ENCODE measurements around the gene TSC2. TPM values are rescaled to one million over a fixed set of nuclear protein-coding genes. Genes with fewer than 3 reads are reported as not detected.
"Not testable (repeated sequence)": the region's sequence is repeated elsewhere in the genome, so short reads cannot be mapped to it uniquely, and the experiment has no call there.

TSC2 gene
- total RNA-seq, 1 experiment from 2014 or later: 109 TPM

DNA sequence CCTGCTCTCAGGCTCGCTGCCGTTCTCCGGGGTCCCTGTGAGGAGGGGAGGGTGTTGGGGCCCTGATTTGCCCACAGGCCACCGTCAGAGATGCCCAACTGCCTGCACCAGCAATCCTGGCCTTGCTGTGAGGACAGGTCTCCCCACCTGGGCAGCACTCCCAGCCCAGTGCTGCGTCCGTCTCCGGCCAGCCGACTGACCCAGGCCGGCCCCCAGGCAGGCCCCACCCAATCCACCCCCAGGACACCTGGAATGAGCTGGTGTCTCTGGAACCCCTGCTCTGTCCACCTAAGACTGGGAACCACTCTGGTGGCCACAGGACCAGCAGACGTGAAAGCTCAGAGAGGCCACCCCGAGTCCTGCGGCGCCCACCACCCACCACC is 67.8 kb downstream of the TSC2 start:
- peaks cover 6% of the 10 kb centered on the region for H3K36me3 Mint-ChIP-seq (ENCODE audit: insufficient read depth, unreplicated experiment)
- H3K4me3 ChIP-seq (ENCODE audit: low read depth, low read length): no peak overlapping the region
- no peaks in the 10 kb centered on the region for H3K27me3 ChIP-seq (replicated peaks; ENCODE audit: control insufficient read depth, insufficient read depth, low read length)
- CTCF ChIA-PET: no interaction called here
- H3K4me1 Mint-ChIP-seq (ENCODE audit: low read depth, unreplicated experiment): no peaks in the 10 kb centered on the region
- intact Hi-C loops (cut with micrococcal nuclease; ENCODE audit: unreplicated experiment): no loop called here
- H3K36me3 ChIP-seq (ENCODE audit: control insufficient read depth, insufficient read depth, low read length): no peaks in the 10 kb centered on the region
- BruUV-seq (replicated peaks): no TSS peak
- no peaks in the 10 kb centered on the region for H3K4me1 ChIP-seq
- no peaks in the 10 kb centered on the region for H3K9me3 ChIP-seq
- no peak for DNase-seq
- TF ChIP-seq CTCF (IDR thresholded peaks at IDR 0.05; ENCODE audit: insufficient read depth in 1 of 2, low read depth in 1 of 2, low read length in 1 of 2, severe bottlenecking in 1 of 2, unreplicated experiment in 1 of 2): no peak
- no peaks in the 10 kb centered on the region for H3K27me3 Mint-ChIP-seq (ENCODE audit: insufficient read depth, unreplicated experiment)
- no peak overlapping the region for H3K27ac Mint-ChIP-seq (ENCODE audit: unreplicated experiment)
- POLR2A ChIA-PET: no interaction called here
- no peaks in the 10 kb centered on the region for H3K9me3 Mint-ChIP-seq (ENCODE audit: unreplicated experiment)
- H3K4me3 Mint-ChIP-seq (ENCODE audit: unreplicated experiment): no peak overlapping the region

DNA sequence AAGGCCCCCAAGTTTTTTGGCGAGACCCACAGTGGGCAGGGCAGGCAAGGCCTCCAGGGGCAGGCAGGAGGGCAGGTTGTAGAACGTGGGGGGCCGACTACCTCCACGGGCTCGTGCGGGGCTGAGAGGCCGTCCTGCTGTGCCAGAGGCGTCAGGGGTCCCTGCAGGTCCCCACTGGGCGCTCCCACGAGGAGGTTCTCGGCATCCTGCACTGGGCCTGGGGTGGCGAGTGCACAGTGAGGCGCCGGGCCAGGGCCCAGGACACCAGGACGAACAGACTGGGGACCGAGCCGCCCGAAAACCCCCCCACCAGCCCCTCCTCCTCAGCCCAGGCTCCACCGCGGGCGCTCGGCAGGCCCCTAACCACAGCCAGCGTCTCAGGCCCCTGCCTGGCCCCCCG is 68.6 kb downstream of the TSC2 start:
- intact Hi-C loops (cut with micrococcal nuclease; ENCODE audit: unreplicated experiment); H3K4me3 ChIP-seq (ENCODE audit: low read depth, low read length); H3K27me3 ChIP-seq (replicated peaks; ENCODE audit: control insufficient read depth, insufficient read depth, low read length); H3K4me3 Mint-ChIP-seq (ENCODE audit: unreplicated experiment); H3K4me1 Mint-ChIP-seq (ENCODE audit: low read depth, unreplicated experiment); POLR2A ChIA-PET; H3K9me3 Mint-ChIP-seq (ENCODE audit: unreplicated experiment); H3K36me3 ChIP-seq (ENCODE audit: control insufficient read depth, insufficient read depth, low read length); H3K9me3 ChIP-seq; BruUV-seq (replicated peaks); CTCF ChIA-PET; DNase-seq; H3K27me3 Mint-ChIP-seq (ENCODE audit: insufficient read depth, unreplicated experiment); H3K27ac Mint-ChIP-seq (ENCODE audit: unreplicated experiment); H3K4me1 ChIP-seq: not testable (repeated sequence)
- peaks cover 12% of the 10 kb centered on the region for H3K36me3 Mint-ChIP-seq (ENCODE audit: insufficient read depth, unreplicated experiment)

GRCh38 chr16:2117341-2117740 is 69.6 kb downstream of the TSC2 start:
- H3K4me1 Mint-ChIP-seq (ENCODE audit: low read depth, unreplicated experiment); H3K27ac Mint-ChIP-seq (ENCODE audit: unreplicated experiment); H3K4me3 Mint-ChIP-seq (ENCODE audit: unreplicated experiment); H3K27me3 ChIP-seq (replicated peaks; ENCODE audit: control insufficient read depth, insufficient read depth, low read length); BruUV-seq (replicated peaks); POLR2A ChIA-PET; H3K4me1 ChIP-seq; H3K4me3 ChIP-seq (ENCODE audit: low read depth, low read length); H3K27me3 Mint-ChIP-seq (ENCODE audit: insufficient read depth, unreplicated experiment); H3K9me3 Mint-ChIP-seq (ENCODE audit: unreplicated experiment); DNase-seq; H3K36me3 ChIP-seq (ENCODE audit: control insufficient read depth, insufficient read depth, low read length); H3K9me3 ChIP-seq; intact Hi-C loops (cut with micrococcal nuclease; ENCODE audit: unreplicated experiment); CTCF ChIA-PET: not testable (repeated sequence)
- H3K36me3 Mint-ChIP-seq (ENCODE audit: insufficient read depth, unreplicated experiment): peaks cover 12% of the 10 kb centered on the region

- H3K9me3 Mint-ChIP-seq (ENCODE audit: unreplicated experiment); H3K27me3 Mint-ChIP-seq (ENCODE audit: insufficient read depth, unreplicated experiment); H3K27me3 ChIP-seq (replicated peaks; ENCODE audit: control insufficient read depth, insufficient read depth, low read length); intact Hi-C loops (cut with micrococcal nuclease; ENCODE audit: unreplicated experiment); CTCF ChIA-PET; H3K4me1 Mint-ChIP-seq (ENCODE audit: low read depth, unreplicated experiment); H3K27ac Mint-ChIP-seq (ENCODE audit: unreplicated experiment); BruUV-seq (replicated peaks); H3K36me3 ChIP-seq (ENCODE audit: control insufficient read depth, insufficient read depth, low read length); H3K9me3 ChIP-seq; H3K36me3 Mint-ChIP-seq (ENCODE audit: insufficient read depth, unreplicated experiment); DNase-seq; H3K4me3 Mint-ChIP-seq (ENCODE audit: unreplicated experiment); H3K4me1 ChIP-seq; H3K4me3 ChIP-seq (ENCODE audit: low read depth, low read length); POLR2A ChIA-PET: not testable (repeated sequence)
These were observed 70.4 kb downstream of the TSC2 start for GRCh38 chr16:2117960-2118722.
